AG09309 (cell line): ENCODE measurements around the gene ADCY9.

Experiments
- DNase-seq: peaks from one replicate; pipeline ENCODE4 v3.0.0-alpha.2; 2010; ENCODE audit warnings: low read depth
- H3K4me3 ChIP-seq: 2 replicates; pipeline ENCODE4 v1.5.1; 2011; ENCODE audit warnings: mild to moderate bottlenecking, low read depth, low read length, moderate library complexity; ENCODE audit not compliant: control insufficient read depth
- CTCF ChIP-seq: IDR thresholded peaks from 2 replicates; pipeline ENCODE4 v1.5.1; 2011; ENCODE audit warnings: mild to moderate bottlenecking, low read depth, low read length, inconsistent platforms; ENCODE audit not compliant: insufficient read depth, control insufficient read depth; ENCODE audit errors: missing control alignments

Gene ADCY9

GRCh38 chr16:4123616-4124300 is 7.5 kb upstream of the ADCY9 start:
- no peak for TF ChIP-seq CTCF
- H3K4me3 ChIP-seq = no peak overlapping the region
- peak; percentile 52 for DNase-seq

DNA sequence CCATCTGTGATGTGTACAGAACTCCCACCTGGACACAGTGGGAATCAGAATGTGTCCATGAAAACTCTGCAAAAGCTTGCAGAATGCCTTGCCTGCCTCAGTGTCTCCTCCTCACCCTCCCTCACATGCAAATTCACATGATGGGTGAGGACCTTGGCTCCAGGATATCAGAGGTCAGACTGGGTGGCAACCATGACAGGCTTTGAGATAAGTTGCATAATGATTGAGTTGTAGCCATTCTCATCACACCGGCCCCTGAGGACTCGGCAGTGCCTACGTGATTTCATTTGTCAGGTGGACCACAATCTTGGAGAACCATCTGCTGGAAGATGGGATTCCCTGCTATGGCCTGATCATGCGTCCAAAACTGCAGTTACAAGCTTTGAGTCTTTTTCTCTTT is 3.9 kb upstream of the ADCY9 start:
- H3K4me3 ChIP-seq = no peak overlapping the region
- DNase-seq = no peak
- no peak for TF ChIP-seq CTCF

GRCh38 chr16:4117250-4117578 is 972 bp upstream of the ADCY9 start:
- TF ChIP-seq CTCF = no peak
- no peak overlapping the region; the same call in 1 of the 2 replicates for H3K4me3 ChIP-seq
- no peak for DNase-seq

- no peak for TF ChIP-seq CTCF
- H3K4me3 ChIP-seq = peak overlapping the region; percentile 64
- DNase-seq = no peak
These were observed 308 bp downstream of the ADCY9 start for GRCh38 chr16:4115949-4116318.

- peak overlapping the region; percentile 64 for H3K4me3 ChIP-seq
- no peak for TF ChIP-seq CTCF
- no peak for DNase-seq
These were observed 863 bp downstream of the ADCY9 start for GRCh38 chr16:4115209-4115948.

- H3K4me3 ChIP-seq = peak overlapping the region; percentile 64
- DNase-seq = no peak
- no peak for TF ChIP-seq CTCF
These were observed 1.7 kb downstream of the ADCY9 start for GRCh38 chr16:4114257-4115208.
